Glutamatergic neuron (in vitro differentiated cells): Measurements from ENCODE around the gene DKK3. TPM values are rescaled to one million over a fixed set of nuclear protein-coding genes. Genes with fewer than 3 reads are reported as not detected.

ENCODE experiments used
- DNase-seq: peaks from one replicate; pipeline ENCODE4 v3.0.0; 2022
- H3K27ac Mint-ChIP-seq: one replicate; pipeline ENCODE4 v1.8.0; 2020; ENCODE audit warnings: mild to moderate bottlenecking, mixed read lengths, inconsistent platforms; ENCODE audit not compliant: unreplicated experiment
- H3K27me3 Mint-ChIP-seq: one replicate; pipeline ENCODE4 v1.8.0; 2020; ENCODE audit warnings: mild to moderate bottlenecking, moderate library complexity, mixed read lengths, inconsistent platforms; ENCODE audit not compliant: unreplicated experiment
- H3K36me3 Mint-ChIP-seq: one replicate; pipeline ENCODE4 v1.8.0; 2020; ENCODE audit warnings: mild to moderate bottlenecking, mixed read lengths, inconsistent platforms; ENCODE audit not compliant: unreplicated experiment
- H3K4me1 Mint-ChIP-seq: one replicate; pipeline ENCODE4 v1.8.0; 2020; ENCODE audit warnings: mild to moderate bottlenecking, low read depth, mixed read lengths, inconsistent platforms; ENCODE audit not compliant: unreplicated experiment
- H3K4me3 Mint-ChIP-seq: one replicate; pipeline ENCODE4 v1.8.0; 2020; ENCODE audit warnings: mild to moderate bottlenecking, mixed read lengths, inconsistent platforms; ENCODE audit not compliant: unreplicated experiment
- H3K9me3 Mint-ChIP-seq: one replicate; pipeline ENCODE4 v1.8.0; 2020; ENCODE audit warnings: mild to moderate bottlenecking, moderate library complexity, mixed read lengths, inconsistent platforms; ENCODE audit not compliant: unreplicated experiment
- CTCF ChIP-seq: fragments of 200-600 bp; sonication (generic); IDR thresholded peaks from one replicate; pipeline ENCODE4 v1.5.0; 2021; ENCODE audit not compliant: partially characterized antibody, unreplicated experiment
- total RNA-seq: library from RNA; stranded (reverse); fragmentation: NEBNext Ultra II Directional; extraction: Animal tissue kit (Norgen Biotek cat#: 25700); gene quantifications from one replicate; pipeline ENCODE4 v1.2.1, GENCODE V29; 2021; ENCODE audit not compliant: unreplicated experiment

The DKK3 gene
- total RNA-seq, 1 donor from 2014 or later, result 131 TPM

GRCh38 chr11:12029119-12029518, 20.7 kb upstream of the DKK3 start:
- Mint-ChIP-seq H3K4me1 (no peaks in the 10 kb centered on the region), H3K27me3 (no peaks in the 10 kb centered on the region), H3K27ac (no peak overlapping the region), H3K36me3 (peaks cover 7% of the 10 kb centered on the region), H3K4me3 (no peak overlapping the region), H3K9me3 (peaks cover 3% of the 10 kb centered on the region)
- TF ChIP-seq CTCF, result no peak
- DNase-seq, result no peak

- no peaks in the 10 kb centered on the region for H3K27me3 Mint-ChIP-seq
- H3K4me1 Mint-ChIP-seq, result no peaks in the 10 kb centered on the region
- H3K9me3 Mint-ChIP-seq, result peaks cover 3% of the 10 kb centered on the region
- no peak for DNase-seq
- H3K36me3 Mint-ChIP-seq, result peaks cover 15% of the 10 kb centered on the region
- no peak for TF ChIP-seq CTCF
- no peak overlapping the region for H3K4me3 Mint-ChIP-seq
- no peak overlapping the region for H3K27ac Mint-ChIP-seq
These were observed 19.9 kb upstream of the DKK3 start for GRCh38 chr11:12028303-12028702.

GRCh38 chr11:12026331-12027211, 18.1 kb upstream of the DKK3 start:
- no peak for DNase-seq
- H3K4me3 Mint-ChIP-seq, result no peak overlapping the region
- H3K4me1 Mint-ChIP-seq, result no peaks in the 10 kb centered on the region
- no peaks in the 10 kb centered on the region for H3K27me3 Mint-ChIP-seq
- TF ChIP-seq CTCF, result no peak
- H3K36me3 Mint-ChIP-seq, result peaks cover 26% of the 10 kb centered on the region
- no peak overlapping the region for H3K27ac Mint-ChIP-seq
- H3K9me3 Mint-ChIP-seq, result peaks cover 8% of the 10 kb centered on the region

GRCh38 chr11:12024254-12024926, 16.0 kb upstream of the DKK3 start:
- H3K27me3 Mint-ChIP-seq, result no peaks in the 10 kb centered on the region
- H3K36me3 Mint-ChIP-seq, result peaks cover 26% of the 10 kb centered on the region

More at GRCh38 chr11:12024254-12024926, 16.0 kb upstream of the DKK3 start:
- Mint-ChIP-seq H3K27ac (no peak overlapping the region), H3K4me3 (no peak overlapping the region), H3K9me3 (peaks cover 7% of the 10 kb centered on the region), H3K4me1 (no peaks in the 10 kb centered on the region)
- TF ChIP-seq CTCF, result no peak
- DNase-seq, result no peak
